HG03175 (cell line): ENCODE data around the gene BUB1B.

Experiments
- ATAC-seq: cut with Tn5 transposase; IDR thresholded peaks from one replicate; pipeline ENCODE4 v1.9.1; 2021; ENCODE audit warnings: mild to moderate bottlenecking, moderate library complexity; ENCODE audit not compliant: unreplicated experiment

BUB1B gene

GRCh38 chr15:40175160-40175559 lies 14.3 kb downstream of the BUB1B start:
- ATAC-seq: no peak

GRCh38 chr15:40182358-40183029 lies 21.6 kb downstream of the BUB1B start:
- no peak for ATAC-seq

- ATAC-seq: no peak
Observed at GRCh38 chr15:40183636-40184463, 23.0 kb downstream of the BUB1B start.

GRCh38 chr15:40190591-40190990 lies 29.7 kb downstream of the BUB1B start:
- no peak for ATAC-seq

GRCh38 chr15:40192942-40193341 lies 32.1 kb downstream of the BUB1B start:
- no peak for ATAC-seq

- no peak for ATAC-seq
Observed at GRCh38 chr15:40197434-40197833, 36.6 kb downstream of the BUB1B start.

GRCh38 chr15:40198355-40199085 lies 37.7 kb downstream of the BUB1B start:
- no peak for ATAC-seq

GRCh38 chr15:40204100-40204499 lies 43.2 kb downstream of the BUB1B start:
- ATAC-seq: no peak

GRCh38 chr15:40217166-40217824 lies 56.4 kb downstream of the BUB1B start:
- no peak for ATAC-seq

- no peak for ATAC-seq
Observed at GRCh38 chr15:40219801-40220200, 58.9 kb downstream of the BUB1B start.

GRCh38 chr15:40222131-40222530 lies 61.3 kb downstream of the BUB1B start:
- ATAC-seq: no peak

- no peak for ATAC-seq
Observed at GRCh38 chr15:40226736-40227135, 65.9 kb downstream of the BUB1B start.

GRCh38 chr15:40229316-40229715 lies 68.4 kb downstream of the BUB1B start:
- no peak for ATAC-seq

- no peak for ATAC-seq
Observed at GRCh38 chr15:40229956-40230355, 69.1 kb downstream of the BUB1B start.

GRCh38 chr15:40232625-40233070 lies 71.8 kb downstream of the BUB1B start:
- no peak for ATAC-seq

- no peak for ATAC-seq
Observed at GRCh38 chr15:40233727-40234577, 73.1 kb downstream of the BUB1B start.

- ATAC-seq: no peak
Observed at GRCh38 chr15:40234783-40235182, 73.9 kb downstream of the BUB1B start.

GRCh38 chr15:40235201-40235885 lies 74.5 kb downstream of the BUB1B start:
- ATAC-seq: no peak

GRCh38 chr15:40238532-40239403 lies 77.9 kb downstream of the BUB1B start, which contains the start of gene PAK6:
Gene PAK6 (plus strand): TSS chr15:40239063. CDS start chr15:40264786, 25,723 bp downstream.
- no peak for ATAC-seq
